Left lung (tissue), 10 donors: Measurements from ENCODE around the gene ZNF236. TPM values are rescaled to one million over a fixed set of nuclear protein-coding genes. Genes with fewer than 3 reads are reported as not detected.
A peak's percentile ranks its signal among the peaks of the same experiment; 100 is the strongest.

Experiments
- ATAC-seq: fragments of 200-7000 bp; cut with Tn5 transposase; one replicate; pipeline ENCODE4 v1.9.1; 2020; ENCODE audit warnings: moderate library complexity
- DNase-seq, 4 donors: peaks; one replicate each; pipeline ENCODE4 v3.0.0-alpha.2; 2013 to 2020
- H3K27ac ChIP-seq, 2 donors: fragments of 200-600 bp; sonication (generic) in 1 of 2; one replicate each; pipeline versions ENCODE4 v1.5.0 to v1.8.0; 2020 to 2021
- H3K27me3 ChIP-seq, 2 donors: fragments of 200-600 bp; sonication (generic) in 1 of 2; one replicate each; pipeline versions ENCODE4 v1.5.0 to v1.8.0; 2020 to 2021
- H3K36me3 ChIP-seq, 2 donors: fragments of 200-600 bp; sonication (generic) in 1 of 2; one replicate each; pipeline versions ENCODE4 v1.5.0 to v1.8.0; 2020 to 2021
- H3K4me1 ChIP-seq, 2 donors: fragments of 200-600 bp; one replicate each; pipeline ENCODE4 v1.8.0; 2021
- H3K4me3 ChIP-seq, 2 donors: fragments of 200-600 bp; sonication (generic) in 1 of 2; one replicate each; pipeline versions ENCODE4 v1.5.0 to v1.8.0; 2020 to 2021; ENCODE audit warnings: mild to moderate bottlenecking in 1 of 2
- H3K9me3 ChIP-seq, 2 donors: fragments of 200-600 bp; sonication (generic) in 1 of 2; one replicate each; pipeline versions ENCODE4 v1.5.0 to v1.8.0; 2020 to 2021
- CTCF ChIP-seq, 2 donors: fragments of 200-600 bp; sonication (generic) in 1 of 2; IDR thresholded peaks; one replicate each; pipeline versions ENCODE4 v1.5.0 to v1.8.0; 2021; ENCODE audit warnings: antibody characterized with exemption in 2 of 2
- intact Hi-C, 2 donors: fragments of 100-400 bp; cut with DNase I; formaldehyde crosslinking; loops; one replicate each; pipeline versions ENCODE4 v1.11.2 to v1.14.2; 2022
- polyA plus RNA-seq, 6 donors: library from polyadenylated mRNA; unstranded; fragments of 120-200 nt; gene quantifications; one replicate each; pipeline ENCODE4 v1.2.1, GENCODE V29; 2013; ENCODE audit not compliant: insufficient read length in 6 of 6
- total RNA-seq, 2 donors: library from RNA; stranded (reverse); fragmentation: NEBNext Ultra II Directional; extraction: Animal tissue kit (Norgen Biotek cat#: 25700); gene quantifications; one replicate each; pipeline ENCODE4 v1.2.1, GENCODE V29; 2021
- donor health status: DM: no; HTN: yes; CAD: no.
- donor health status: DM: no; HTN: no; CAD: no.

ZNF236 gene
- total and polyA plus RNA-seq, 8 donors: 10.9 to 15.1 (median 12.5) TPM

- intact Hi-C loops: no loop called here
- DNase-seq: no peak
- no peak for TF ChIP-seq CTCF (IDR thresholded peaks at IDR 0.05)
- peaks cover 0 to 18% of the 10 kb centered on the region in 2 donors for H3K9me3 ChIP-seq
- H3K4me1 ChIP-seq: no peaks in the 10 kb centered on the region
- peaks cover 0 to 32% of the 10 kb centered on the region in 2 donors for H3K27me3 ChIP-seq
- H3K4me3 ChIP-seq: no peak overlapping the region
- H3K27ac ChIP-seq: no peak overlapping the region
- ATAC-seq: no peak
- no peaks in the 10 kb centered on the region for H3K36me3 ChIP-seq
Measured at GRCh38 chr18:76788571-76789317, 33.6 kb upstream of the ZNF236 start.

- intact Hi-C loops: no loop called here
- Histone ChIP-seq H3K36me3 (no peaks in the 10 kb centered on the region), H3K27me3 (peaks cover 0 to 28% of the 10 kb centered on the region in 2 donors), H3K27ac (no peak overlapping the region), H3K4me3 (no peak overlapping the region), H3K4me1 (no peaks in the 10 kb centered on the region), H3K9me3 (peaks cover 0 to 18% of the 10 kb centered on the region in 2 donors)
- DNase-seq (no peak), ATAC-seq (no peak)
- no peak for TF ChIP-seq CTCF (IDR thresholded peaks at IDR 0.05)
Measured at GRCh38 chr18:76791106-76791505, 31.3 kb upstream of the ZNF236 start.

- H3K4me1 ChIP-seq: no peaks in the 10 kb centered on the region
- no peaks in the 10 kb centered on the region for H3K36me3 ChIP-seq
- peaks cover 0 to 21% of the 10 kb centered on the region in 2 donors for H3K9me3 ChIP-seq
- TF ChIP-seq CTCF (IDR thresholded peaks at IDR 0.05): no peak
- no peak overlapping the region for H3K4me3 ChIP-seq
- no peak overlapping the region for H3K27ac ChIP-seq
- intact Hi-C loops: no loop called here
- ATAC-seq: no peak
- H3K27me3 ChIP-seq: peaks cover 0 to 25% of the 10 kb centered on the region in 2 donors
- DNase-seq: no peak
Measured at GRCh38 chr18:76791642-76792041, 30.7 kb upstream of the ZNF236 start.

- Histone ChIP-seq H3K36me3 (no peaks in the 10 kb centered on the region), H3K4me1 (no peaks in the 10 kb centered on the region), H3K9me3 (peaks cover 0 to 23% of the 10 kb centered on the region in 2 donors), H3K27me3 (no peaks in the 10 kb centered on the region), H3K27ac (no peak overlapping the region), H3K4me3 (no peak overlapping the region)
- DNase-seq (no peak), ATAC-seq (no peak)
- TF ChIP-seq CTCF (IDR thresholded peaks at IDR 0.05): no peak
- intact Hi-C loops: no loop called here
Measured at GRCh38 chr18:76794326-76794725, 28.0 kb upstream of the ZNF236 start.

- DNase-seq: peak; percentile 27 to 93 (median 60)
- ATAC-seq: peak; percentile 98
- no peak overlapping the region for H3K27ac ChIP-seq
- peak; percentile 88 to 93 for TF ChIP-seq CTCF (IDR thresholded peaks at IDR 0.05)
- H3K4me3 ChIP-seq: peak overlapping the region; percentile 2 to 23
- peaks cover 0 to 3% of the 10 kb centered on the region in 2 donors for H3K9me3 ChIP-seq
- no peaks in the 10 kb centered on the region for H3K36me3 ChIP-seq
- intact Hi-C loops: loop anchor here in 1 of 2 donors (10.0 kb wide), 1 partner anchor 183 kb away; no protein-coding TSS in a partner anchor
- peaks cover 4 to 16% of the 10 kb centered on the region in 2 donors for H3K4me1 ChIP-seq
- peaks cover 0 to 22% of the 10 kb centered on the region in 2 donors for H3K27me3 ChIP-seq
Measured at GRCh38 chr18:76801567-76802505, 20.5 kb upstream of the ZNF236 start.
